ENCODE measurements around the gene SCEL. TPM values are rescaled to one million over a fixed set of nuclear protein-coding genes. Genes with fewer than 3 reads are reported as not detected.

SCEL gene

DNA sequence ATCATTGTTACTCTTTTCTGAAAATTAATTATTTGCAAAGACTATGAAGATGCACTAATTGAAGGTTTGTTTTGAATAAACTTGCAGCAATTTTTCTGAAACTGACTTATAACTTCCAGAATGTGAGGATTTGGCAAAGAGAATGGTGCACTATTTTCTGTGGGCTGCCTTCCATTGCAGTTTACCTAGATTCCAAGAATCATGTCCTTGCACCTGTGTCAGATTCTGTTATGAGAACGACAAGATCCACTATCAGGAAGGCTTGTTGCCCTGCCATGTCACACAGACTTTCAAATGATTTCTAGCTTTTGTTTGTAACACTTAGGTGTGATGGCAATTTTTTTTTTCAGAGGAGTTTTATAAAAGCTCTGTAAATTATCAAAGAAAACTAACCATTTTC lies 156.4 kb downstream of the SCEL start:
- H3K36me3 ChIP-seq (ENCODE audit: insufficient read depth, low read length) = no peaks in the 10 kb centered on the region
- H3K4me2 ChIP-seq (ENCODE audit: low read length) = no peak overlapping the region
- H3K4me1 ChIP-seq (ENCODE audit: control insufficient read depth, insufficient read depth, low read length) = no peaks in the 10 kb centered on the region
- no peak overlapping the region for H3K9ac ChIP-seq (ENCODE audit: low read depth, low read length)
- peaks cover 40% of the 10 kb centered on the region for H3K27me3 ChIP-seq (ENCODE audit: control insufficient read depth, insufficient read depth, low read length)
- H3K4me3 ChIP-seq (ENCODE audit: low read length) = no peak overlapping the region
- H3K9me3 ChIP-seq (replicated peaks; ENCODE audit: low read length) = no peaks in the 10 kb centered on the region

DNA sequence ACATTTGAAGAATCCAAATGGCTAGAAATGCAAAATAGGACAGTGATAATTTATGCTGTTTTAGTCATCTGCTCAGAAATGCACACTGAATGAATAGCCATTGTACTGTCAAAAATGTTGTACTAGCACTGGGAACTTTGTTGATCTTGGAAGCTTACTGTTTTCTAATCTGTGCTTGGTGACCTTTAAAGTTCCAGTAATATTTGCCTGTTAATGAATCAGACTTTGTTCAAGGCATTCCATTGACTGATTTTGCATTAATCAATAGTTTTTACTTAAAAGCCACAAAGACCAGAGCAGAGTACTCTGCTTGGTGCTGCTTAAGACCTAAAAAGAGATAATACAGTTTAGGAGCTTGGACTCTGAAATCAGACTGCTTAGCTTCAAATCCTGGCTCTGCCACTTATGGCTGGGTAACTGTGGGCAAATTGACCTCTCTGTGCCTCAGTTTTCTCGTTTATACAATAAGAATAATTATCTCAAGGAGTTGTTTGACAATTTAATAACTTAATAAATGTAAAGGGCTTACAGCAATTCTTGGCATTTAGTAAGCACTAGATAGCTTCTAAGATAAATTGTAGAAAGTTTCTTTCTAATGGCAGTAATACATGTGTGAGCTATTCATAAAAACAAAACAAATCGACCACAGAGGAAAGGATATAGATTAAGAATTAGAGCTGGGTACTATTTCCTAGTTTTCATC lies 157.4 kb downstream of the SCEL start:
- Histone ChIP-seq H3K4me3 (ENCODE audit: low read length) (no peak overlapping the region), H3K4me1 (ENCODE audit: control insufficient read depth, insufficient read depth, low read length) (no peaks in the 10 kb centered on the region), H3K4me2 (ENCODE audit: low read length) (no peak overlapping the region), H3K27me3 (ENCODE audit: control insufficient read depth, insufficient read depth, low read length) (peaks cover 45% of the 10 kb centered on the region), H3K9ac (ENCODE audit: low read depth, low read length) (no peak overlapping the region), H3K9me3 (replicated peaks; ENCODE audit: low read length) (no peaks in the 10 kb centered on the region), H3K36me3 (ENCODE audit: insufficient read depth, low read length) (no peaks in the 10 kb centered on the region)

DNA sequence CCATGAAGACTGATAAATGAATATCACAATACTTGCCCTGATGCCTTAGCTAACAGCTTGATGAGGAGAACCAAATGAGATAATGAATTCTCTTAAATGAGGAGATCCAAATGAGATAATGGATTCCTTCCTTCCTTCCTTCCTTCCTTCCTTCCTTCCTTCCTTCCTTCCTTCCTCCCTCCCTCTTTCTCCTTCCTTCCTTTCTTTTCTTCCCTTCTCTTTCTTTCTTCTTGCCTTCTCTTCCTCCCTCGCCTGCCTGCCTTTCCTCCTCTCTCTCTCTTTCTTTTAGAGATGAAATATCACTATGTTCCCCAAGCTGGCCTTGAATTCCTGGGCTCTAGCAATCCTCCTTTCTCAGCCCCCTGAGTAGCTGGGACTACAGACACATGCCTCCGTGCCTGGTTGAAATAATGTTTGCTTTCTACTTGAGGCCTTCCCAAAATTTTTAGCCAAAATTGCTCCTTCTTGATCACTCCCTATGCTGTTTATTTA lies 158.0 kb downstream of the SCEL start:
- H3K9me3 ChIP-seq (replicated peaks; ENCODE audit: low read length) = no peaks in the 10 kb centered on the region
- H3K9ac ChIP-seq (ENCODE audit: low read depth, low read length) = no peak overlapping the region

More for the DNA sequence above, 158.0 kb downstream of the SCEL start:
- no peaks in the 10 kb centered on the region for H3K36me3 ChIP-seq (ENCODE audit: insufficient read depth, low read length)
- no peak overlapping the region for H3K4me2 ChIP-seq (ENCODE audit: low read length)
- H3K4me3 ChIP-seq (ENCODE audit: low read length) = no peak overlapping the region
- H3K27me3 ChIP-seq (ENCODE audit: control insufficient read depth, insufficient read depth, low read length) = peaks cover 45% of the 10 kb centered on the region
- no peaks in the 10 kb centered on the region for H3K4me1 ChIP-seq (ENCODE audit: control insufficient read depth, insufficient read depth, low read length)

Small RNA genes lying within 50 kb of the gene (small RNA-seq; reads per million reads assigned to genes)
- gene RNY3P7 (not detected), gene SPTLC1P5 (not detected)

All from skeletal muscle satellite cell (primary cell).